ENCODE measurements around the gene TAF5L.

GRCh38 chr1:229617351-229618100, 8.4 kb downstream of the TAF5L start:
- TF ChIP-seq, protein P1, sequence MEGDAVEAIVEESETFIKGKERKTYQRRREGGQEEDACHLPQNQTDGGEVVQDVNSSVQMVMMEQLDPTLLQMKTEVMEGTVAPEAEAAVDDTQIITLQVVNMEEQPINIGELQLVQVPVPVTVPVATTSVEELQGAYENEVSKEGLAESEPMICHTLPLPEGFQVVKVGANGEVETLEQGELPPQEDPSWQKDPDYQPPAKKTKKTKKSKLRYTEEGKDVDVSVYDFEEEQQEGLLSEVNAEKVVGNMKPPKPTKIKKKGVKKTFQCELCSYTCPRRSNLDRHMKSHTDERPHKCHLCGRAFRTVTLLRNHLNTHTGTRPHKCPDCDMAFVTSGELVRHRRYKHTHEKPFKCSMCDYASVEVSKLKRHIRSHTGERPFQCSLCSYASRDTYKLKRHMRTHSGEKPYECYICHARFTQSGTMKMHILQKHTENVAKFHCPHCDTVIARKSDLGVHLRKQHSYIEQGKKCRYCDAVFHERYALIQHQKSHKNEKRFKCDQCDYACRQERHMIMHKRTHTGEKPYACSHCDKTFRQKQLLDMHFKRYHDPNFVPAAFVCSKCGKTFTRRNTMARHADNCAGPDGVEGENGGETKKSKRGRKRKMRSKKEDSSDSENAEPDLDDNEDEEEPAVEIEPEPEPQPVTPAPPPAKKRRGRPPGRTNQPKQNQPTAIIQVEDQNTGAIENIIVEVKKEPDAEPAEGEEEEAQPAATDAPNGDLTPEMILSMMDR (IDR thresholded peaks at IDR 0.05; ENCODE audit: poor library complexity) = no peak
- no peak for TF ChIP-seq EZH2phosphoT487 (IDR thresholded peaks at IDR 0.05; ENCODE audit: low read depth, severe bottlenecking, unreplicated experiment)
- no peak for TF ChIP-seq EZH2 (IDR thresholded peaks at IDR 0.05; ENCODE audit: borderline replicate concordance)

Measured in hepatocyte (in vitro differentiated cells).